HepG2 (cell line): ENCODE data around the gene PDGFRB. TPM values are rescaled to one million over a fixed set of nuclear protein-coding genes. Genes with fewer than 3 reads are reported as not detected.

Experiments used
- ATAC-seq: fragments of 200-7000 bp; cut with Tn5 transposase; 3 replicates; pipeline ENCODE4 v1.9.1; 2020; ENCODE audit warnings: mild to moderate bottlenecking, moderate library complexity
- BruUV-seq: library from RNA; stranded (reverse); fragments of 400-500 nt; replicated peaks from 2 replicates; lab custom pipeline; 2021; lab: Mats Ljungman, UMichigan
- CTCF ChIA-PET: fragments of 300-600 bp; formaldehyde crosslinking; extraction: SDS; loops from one replicate; lab custom pipeline; 2021; ENCODE audit warnings: low total read pairs, inconsistent platforms, low intra/inter-chr PET ratio; lab: Yijun Ruan, JAX
- POLR2A ChIA-PET: fragments of 350-600 bp; sonication (Branson Sonifier 250); formaldehyde crosslinking; loops from one replicate; lab custom pipeline; 2020; ENCODE audit warnings: antibody characterized with exemption, inconsistent platforms; lab: Yijun Ruan, JAX
- DNase-seq: peaks from one replicate; pipeline ENCODE4 v3.0.0-alpha.2; 2015; ENCODE audit warnings: low spot score
- FAIRE-seq: peaks from 3 replicates; lab custom pipeline; 2011; peaks lifted over from hg19 to GRCh38; lab: Jason Lieb, UNC
- H2AFZ ChIP-seq: one replicate; pipeline ENCODE4 v1.6.1; 2011; ENCODE audit warnings: low read length, inconsistent platforms
- H3K27ac ChIP-seq: fragments of 300-600 bp; 3 replicates; pipeline ENCODE4 v1.8.0; 2011; ENCODE audit warnings: mixed run types, mild to moderate bottlenecking, mixed read lengths, low read length, inconsistent platforms; ENCODE audit not compliant: insufficient read depth; ENCODE audit errors: extremely low read length
- H3K27me3 ChIP-seq, 2 experiments: fragments of 200-600 bp in 1 of 2; 2 replicates in 1 of 2; 3 replicates in 1 of 2; pipeline versions ENCODE4 v1.6.0 to v1.8.0; 2011; ENCODE audit warnings: low read length in 2 of 2, mild to moderate bottlenecking in 2 of 2, moderate library complexity in 2 of 2, inconsistent platforms in 1 of 2; ENCODE audit not compliant: insufficient read depth in 2 of 2, control insufficient read depth in 1 of 2
- H3K36me3 ChIP-seq, 2 experiments: fragments of 200-600 bp in 1 of 2; replicated peaks in 1 of 2; 2 replicates in 1 of 2; 3 replicates in 1 of 2; pipeline versions ENCODE4 v1.5.1 to v1.8.0; 2011; ENCODE audit warnings: low read length in 2 of 2, inconsistent platforms in 1 of 2; ENCODE audit not compliant: insufficient read depth in 2 of 2, control insufficient read depth in 1 of 2
- H3K4me1 ChIP-seq: 2 replicates; pipeline ENCODE4 v1.5.1; 2012; ENCODE audit warnings: low read length, inconsistent platforms; ENCODE audit not compliant: insufficient read depth
- H3K4me2 ChIP-seq: 2 replicates; pipeline ENCODE4 v1.6.0; 2011; ENCODE audit warnings: low read depth, low read length, inconsistent platforms
- H3K4me3 ChIP-seq, 3 experiments: fragments of 200-600 bp in 1 of 3; sonication (generic), shearing (Covaris generic) in 1 of 3; replicated peaks in 1 of 3; 2 replicates each; pipeline ENCODE4 v1.5.1; 2011 to 2016; ENCODE audit warnings: low read length in 3 of 3, inconsistent platforms in 2 of 3, low read depth in 2 of 3, mild to moderate bottlenecking in 2 of 3, control low read depth in 1 of 3, mixed read lengths in 1 of 3; ENCODE audit not compliant: insufficient read depth in 1 of 3
- H3K79me2 ChIP-seq: one replicate; pipeline ENCODE4 v1.6.1; 2011; ENCODE audit warnings: low read length, inconsistent platforms; ENCODE audit not compliant: insufficient read depth
- H3K9ac ChIP-seq: 2 replicates; pipeline ENCODE4 v1.6.0; 2011; ENCODE audit warnings: mild to moderate bottlenecking, low read depth, low read length, inconsistent platforms; ENCODE audit not compliant: insufficient read depth
- H3K9me3 ChIP-seq: 2 replicates; pipeline ENCODE4 v1.5.1; 2012; ENCODE audit warnings: mild to moderate bottlenecking, low read length
- H4K20me1 ChIP-seq: 2 replicates; pipeline ENCODE4 v1.6.0; 2011; ENCODE audit warnings: inconsistent platforms, mild to moderate bottlenecking, low read length, moderate library complexity; ENCODE audit not compliant: insufficient read depth
- CEBPZ ChIP-seq: IDR thresholded peaks from 2 replicates; pipeline ENCODE4 v1.6.1; 2012; ENCODE audit warnings: low read length, improper control_type of control experiment
- MIER3 ChIP-seq: IDR thresholded peaks from 2 replicates; pipeline ENCODE4 v1.6.1; 2016; ENCODE audit warnings: missing compliant biosample characterization, borderline replicate concordance
- REXO4 ChIP-seq: sonication (generic); formaldehyde crosslinking; IDR thresholded peaks from 2 replicates; pipeline ENCODE4 v1.8.0; 2022; ENCODE audit warnings: missing genetic modification reagents, mild to moderate bottlenecking, borderline replicate concordance
- SNAPC4 ChIP-seq: sonication (generic); formaldehyde crosslinking; IDR thresholded peaks from 2 replicates; pipeline ENCODE4 v1.4.0; 2020; ENCODE audit warnings: mild to moderate bottlenecking, missing genetic modification reagents
- ZNF280B ChIP-seq: sonication (generic); formaldehyde crosslinking; IDR thresholded peaks from 2 replicates; pipeline ENCODE4 v1.5.0; 2020; ENCODE audit warnings: missing genetic modification reagents, mild to moderate bottlenecking, borderline replicate concordance
- ZNF430 ChIP-seq: sonication (generic); formaldehyde crosslinking; IDR thresholded peaks from 2 replicates; pipeline ENCODE4 v1.9.0; 2021; ENCODE audit warnings: mild to moderate bottlenecking, missing genetic modification reagents
- ZNF574 ChIP-seq: sonication (generic); formaldehyde crosslinking; IDR thresholded peaks from 2 replicates; pipeline ENCODE4 v1.4.0; 2020; ENCODE audit warnings: missing genetic modification reagents
- ZNF589 ChIP-seq: sonication (generic); formaldehyde crosslinking; conservative IDR thresholded peaks from 2 replicates; pipeline ENCODE4 v1.8.0; 2022; ENCODE audit warnings: mild to moderate bottlenecking, moderate library complexity, missing genetic modification reagents
- ZNF788 ChIP-seq: sonication (generic); formaldehyde crosslinking; IDR thresholded peaks from 2 replicates; pipeline ENCODE4 v1.5.0; 2020; ENCODE audit warnings: mild to moderate bottlenecking, missing genetic modification reagents, borderline replicate concordance
- WGBS: methylation state at CpG from one replicate; pipeline ENCODE4 v1.1.6; 2017; ENCODE audit warnings: low lambda C conversion rate; 5-methylcytosine and 5-hydroxymethylcytosine counted together
- in situ Hi-C: cut with HindIII; loops from 2 replicates; pipeline ENCODE4 v1.10.0; 2017; ENCODE audit warnings: low pct_unique_long_range_greater_than_20kb; ENCODE audit not compliant: extremely low pct_ligation_motif_present
- intact Hi-C: fragments of 100-400 bp; cut with micrococcal nuclease; formaldehyde crosslinking; loops from one replicate; pipeline ENCODE4 v1.10.0; 2022; ENCODE audit not compliant: unreplicated experiment
- polyA plus RNA-seq, 8 experiments: library from polyadenylated mRNA; depleted of rRNA in 3 of 8; stranded (reverse) in 7 of 8; unstranded in 1 of 8; fragments of >200 nt; fragmentation: Illumina TruSeq in 4 of 8; extraction: Trizol in 4 of 8; gene quantifications; 2 replicates each; pipeline versions ENCODE4 v1.2.1 to v1.2.3, GENCODE V29; 2011 to 2016; ENCODE audit warnings: low read depth in 4 of 8, missing spikeins in 1 of 8, mixed read lengths in 1 of 8; ENCODE audit not compliant: insufficient read depth in 1 of 8
- total RNA-seq, 5 experiments: library from RNA; depleted of rRNA; stranded (reverse); fragments of >200 nt; fragmentation: Illumina TruSeq; extraction: Trizol; gene quantifications; 2 replicates each; pipeline ENCODE4 v1.2.3, GENCODE V29; 2016; ENCODE audit warnings: low read depth in 1 of 5

PDGFRB gene
- total and polyA plus RNA-seq, 2 of the 13 experiments (the other 11 are each of a cell fraction or from before 2014, with no cell fraction given) = 4.0 to 21.0 TPM

- intact Hi-C loops = no loop called here
- no peak overlapping the region for H3K4me2 ChIP-seq
- no peak for TF ChIP-seq REXO4 (CRISPR knock-in tag)
- TF ChIP-seq MIER3 (CRISPR knock-in tag) = no peak
- no peak for TF ChIP-seq ZNF589 (CRISPR knock-in tag)
- TF ChIP-seq ZNF430 (CRISPR knock-in tag) = no peak
- no peak for TF ChIP-seq ZNF280B (CRISPR knock-in tag)
- no peak for TF ChIP-seq ZNF574 (CRISPR knock-in tag)
- no peak for TF ChIP-seq ZNF788
- no peak for TF ChIP-seq SNAPC4 (CRISPR knock-in tag)
- TF ChIP-seq CEBPZ = no peak
These were observed 35.3 kb upstream of the PDGFRB start for GRCh38 chr5:150190987-150191386.

More at GRCh38 chr5:150190987-150191386, 35.3 kb upstream of the PDGFRB start:
- H3K27me3 ChIP-seq = peaks cover 0 to 30% of the 10 kb centered on the region in 2 experiments
- ATAC-seq (no peak), DNase-seq (no peak), FAIRE-seq (no peak)
- WGBS = 40% methylated on average over 2 of the region's 2 CpGs
- H3K79me2 ChIP-seq = no peaks in the 10 kb centered on the region
- H3K9ac ChIP-seq = no peak overlapping the region
- H2AFZ ChIP-seq = no peak overlapping the region
- H3K4me3 ChIP-seq = no peak overlapping the region
- CTCF ChIA-PET = no interaction called here
- no peak overlapping the region for H3K27ac ChIP-seq
- H3K36me3 ChIP-seq = no peaks in the 10 kb centered on the region
- BruUV-seq = no TSS peak
- H3K9me3 ChIP-seq = no peaks in the 10 kb centered on the region
- no peaks in the 10 kb centered on the region for H4K20me1 ChIP-seq
- POLR2A ChIA-PET = no interaction called here
- peaks cover 11% of the 10 kb centered on the region for H3K4me1 ChIP-seq
- in situ Hi-C loops = no loop called here
